ENCODE measurements around the gene TRIOBP. TPM values are rescaled to one million over a fixed set of nuclear protein-coding genes. Genes with fewer than 3 reads are reported as not detected.

The TRIOBP gene
- total RNA-seq, 1 donor from 2014 or later = 33.7 TPM

DNA sequence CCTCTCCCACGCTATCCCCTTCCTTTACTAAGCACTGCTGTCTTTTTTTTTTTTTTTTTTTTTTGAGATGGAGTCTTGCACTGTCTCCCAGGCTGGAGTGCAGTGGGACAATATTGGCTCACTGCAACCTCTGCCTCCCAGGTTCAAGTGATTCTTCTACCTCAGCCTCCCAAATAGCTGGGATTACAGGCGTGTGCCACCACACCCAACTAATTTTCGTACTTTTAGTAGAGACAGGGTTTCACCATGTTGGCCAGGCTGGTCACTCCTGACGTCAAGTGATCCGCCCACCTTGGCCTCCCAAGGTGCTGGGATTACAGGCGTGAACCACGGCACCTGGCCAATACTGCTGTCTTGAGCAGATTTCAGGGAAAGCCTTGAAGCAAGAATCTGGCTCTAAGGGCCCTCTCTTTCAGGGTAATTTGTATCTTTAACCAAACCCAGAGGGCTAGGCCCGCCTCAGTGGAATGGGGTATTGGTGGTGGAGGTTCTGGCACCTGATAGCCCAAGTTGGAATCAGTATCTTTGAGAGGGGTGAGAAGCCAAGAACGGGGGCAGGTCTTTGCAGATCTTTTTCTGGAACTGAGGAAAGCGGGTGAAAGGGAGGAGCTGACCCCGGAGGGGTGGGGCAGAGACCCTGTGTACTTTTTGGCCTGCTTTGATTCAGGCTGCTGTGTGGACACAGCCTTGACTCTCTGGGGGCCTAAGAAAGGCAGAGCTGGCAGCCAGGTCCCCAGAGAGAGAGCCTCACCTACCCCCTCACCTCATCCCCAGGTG, 37.0 kb downstream of the TRIOBP start:
- Mint-ChIP-seq H3K27me3 (ENCODE audit: unreplicated experiment) (peaks cover 11% of the 10 kb centered on the region), H3K27ac (ENCODE audit: unreplicated experiment) (no peak overlapping the region), H3K9me3 (ENCODE audit: unreplicated experiment) (peaks cover 9% of the 10 kb centered on the region), H3K4me1 (ENCODE audit: low read depth, unreplicated experiment) (peaks cover 8% of the 10 kb centered on the region), H3K4me3 (ENCODE audit: unreplicated experiment) (no peak overlapping the region), H3K36me3 (ENCODE audit: unreplicated experiment) (peaks cover 5% of the 10 kb centered on the region)
- DNase-seq = no peak
- no peak for TF ChIP-seq CTCF (IDR thresholded peaks at IDR 0.05; ENCODE audit: partially characterized antibody, unreplicated experiment)

- peaks cover 9% of the 10 kb centered on the region for H3K4me1 Mint-ChIP-seq (ENCODE audit: low read depth, unreplicated experiment)
- peaks cover 10% of the 10 kb centered on the region for H3K9me3 Mint-ChIP-seq (ENCODE audit: unreplicated experiment)
- TF ChIP-seq CTCF (IDR thresholded peaks at IDR 0.05; ENCODE audit: partially characterized antibody, unreplicated experiment) = no peak
- DNase-seq = no peak
- no peak overlapping the region for H3K27ac Mint-ChIP-seq (ENCODE audit: unreplicated experiment)
- no peak overlapping the region for H3K4me3 Mint-ChIP-seq (ENCODE audit: unreplicated experiment)
- H3K27me3 Mint-ChIP-seq (ENCODE audit: unreplicated experiment) = peaks cover 11% of the 10 kb centered on the region
- H3K36me3 Mint-ChIP-seq (ENCODE audit: unreplicated experiment) = peaks cover 5% of the 10 kb centered on the region
Measured at GRCh38 chr22:37734402-37734700, 37.5 kb downstream of the TRIOBP start.

- H3K27me3 Mint-ChIP-seq (ENCODE audit: unreplicated experiment) = peaks cover 11% of the 10 kb centered on the region
- peaks cover 5% of the 10 kb centered on the region for H3K36me3 Mint-ChIP-seq (ENCODE audit: unreplicated experiment)
- peak overlapping the region; percentile 50 for H3K27ac Mint-ChIP-seq (ENCODE audit: unreplicated experiment)
- peaks cover 12% of the 10 kb centered on the region for H3K4me1 Mint-ChIP-seq (ENCODE audit: low read depth, unreplicated experiment)
- TF ChIP-seq CTCF (IDR thresholded peaks at IDR 0.05; ENCODE audit: partially characterized antibody, unreplicated experiment) = peak; percentile 71
- peak; percentile 85 for DNase-seq
- no peak overlapping the region for H3K4me3 Mint-ChIP-seq (ENCODE audit: unreplicated experiment)
- peaks cover 10% of the 10 kb centered on the region for H3K9me3 Mint-ChIP-seq (ENCODE audit: unreplicated experiment)
Measured at GRCh38 chr22:37734964-37735451, 38.2 kb downstream of the TRIOBP start.

DNA sequence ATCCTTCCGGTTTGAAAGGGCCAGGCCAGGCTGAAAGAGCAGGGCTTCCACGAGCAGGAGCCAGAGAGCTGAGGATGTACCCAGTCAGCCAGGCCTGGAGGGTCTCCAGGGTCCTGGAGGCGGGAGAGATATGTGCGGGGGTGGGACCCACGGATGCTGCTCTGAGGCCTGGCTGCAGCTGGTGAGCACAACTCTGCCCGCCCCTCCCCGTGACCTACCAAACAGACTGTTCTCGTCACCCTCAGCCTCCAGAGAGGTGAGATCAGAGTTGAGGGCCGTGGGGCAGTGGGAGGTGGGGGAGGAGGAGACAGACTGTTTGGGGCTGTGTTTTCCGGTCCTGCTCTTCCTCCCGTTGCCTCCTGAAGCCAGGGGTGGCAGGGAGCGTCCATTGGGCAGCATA, 42.2 kb downstream of the TRIOBP start:
- Mint-ChIP-seq H3K9me3 (ENCODE audit: unreplicated experiment) (peaks cover 10% of the 10 kb centered on the region), H3K27ac (ENCODE audit: unreplicated experiment) (peak overlapping the region; percentile 83), H3K36me3 (ENCODE audit: unreplicated experiment) (peaks cover 5% of the 10 kb centered on the region), H3K4me1 (ENCODE audit: low read depth, unreplicated experiment) (peaks cover 10% of the 10 kb centered on the region), H3K4me3 (ENCODE audit: unreplicated experiment) (peak overlapping the region; percentile 61), H3K27me3 (ENCODE audit: unreplicated experiment) (peaks cover 7% of the 10 kb centered on the region)
- peak; percentile 70 for DNase-seq
- TF ChIP-seq CTCF (IDR thresholded peaks at IDR 0.05; ENCODE audit: partially characterized antibody, unreplicated experiment) = no peak

GRCh38 chr22:37739611-37740049, 42.8 kb downstream of the TRIOBP start:
- Mint-ChIP-seq H3K36me3 (ENCODE audit: unreplicated experiment) (peaks cover 5% of the 10 kb centered on the region), H3K27ac (ENCODE audit: unreplicated experiment) (no peak overlapping the region), H3K4me3 (ENCODE audit: unreplicated experiment) (peak overlapping the region; percentile 55), H3K4me1 (ENCODE audit: low read depth, unreplicated experiment) (peaks cover 10% of the 10 kb centered on the region), H3K9me3 (ENCODE audit: unreplicated experiment) (peaks cover 10% of the 10 kb centered on the region), H3K27me3 (ENCODE audit: unreplicated experiment) (peaks cover 7% of the 10 kb centered on the region)
- no peak for DNase-seq
- TF ChIP-seq CTCF (IDR thresholded peaks at IDR 0.05; ENCODE audit: partially characterized antibody, unreplicated experiment) = no peak
